Measurements from ENCODE around the gene IFTAP. TPM values are rescaled to one million over a fixed set of nuclear protein-coding genes. Genes with fewer than 3 reads are reported as not detected.

The IFTAP gene
- polyA plus RNA-seq, 4 donors, result 15.7 to 23.2 (median 19.6) TPM

DNA sequence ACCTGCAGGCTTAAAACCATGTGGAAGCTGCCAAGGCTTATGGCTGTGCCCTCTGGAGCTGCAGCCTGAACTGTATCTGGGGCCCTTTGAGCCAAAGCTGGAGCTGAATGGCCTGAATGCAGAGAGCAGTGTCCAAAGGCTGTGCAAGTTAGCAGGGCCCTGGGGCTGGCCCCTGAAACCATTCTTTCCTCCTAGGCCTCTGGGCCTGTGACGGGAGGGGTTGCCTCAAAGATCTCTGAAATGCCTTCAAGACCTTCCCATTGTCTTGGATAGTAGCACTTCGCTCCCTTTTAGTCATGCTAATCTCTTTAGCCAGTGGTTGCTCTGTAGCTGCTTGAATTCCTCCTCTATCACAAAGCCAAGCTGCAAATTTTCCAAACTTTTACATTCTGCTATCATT, 12.8 kb upstream of the IFTAP start:
- H3K36me3 ChIP-seq (ENCODE audit: control insufficient read depth in 3 of 3, insufficient read depth in 2 of 3, low read depth in 1 of 3, low read length in 3 of 3), result no peaks in the 10 kb centered on the region
- peaks cover 0 to 2% (median 0%) of the 10 kb centered on the region in 3 donors for H3K27me3 ChIP-seq (ENCODE audit: control insufficient read depth in 3 of 3, insufficient read depth in 3 of 3, low read length in 3 of 3)
- no peak for DNase-seq
- 87 to 89% (median 89%) methylated on average over 2 of the region's 2 CpGs for WGBS, 3 donors
- no peaks in the 10 kb centered on the region for H3K4me1 ChIP-seq (ENCODE audit: control insufficient read depth in 3 of 3, insufficient read depth in 2 of 3, low read depth in 1 of 3, low read length in 2 of 3)
- FAIRE-seq, result no peak
- H3K4me3 ChIP-seq (ENCODE audit: low read depth in 1 of 3, low read length in 3 of 3), result no peak overlapping the region
- peaks cover 0 to 9% of the 10 kb centered on the region in 2 donors for H3K9me3 ChIP-seq (ENCODE audit: control insufficient read depth in 2 of 2, insufficient read depth in 1 of 2, low read depth in 1 of 2, low read length in 1 of 2)
- H3K27ac ChIP-seq (ENCODE audit: low read depth in 1 of 3, low read length in 2 of 3), result no peak overlapping the region

DNA sequence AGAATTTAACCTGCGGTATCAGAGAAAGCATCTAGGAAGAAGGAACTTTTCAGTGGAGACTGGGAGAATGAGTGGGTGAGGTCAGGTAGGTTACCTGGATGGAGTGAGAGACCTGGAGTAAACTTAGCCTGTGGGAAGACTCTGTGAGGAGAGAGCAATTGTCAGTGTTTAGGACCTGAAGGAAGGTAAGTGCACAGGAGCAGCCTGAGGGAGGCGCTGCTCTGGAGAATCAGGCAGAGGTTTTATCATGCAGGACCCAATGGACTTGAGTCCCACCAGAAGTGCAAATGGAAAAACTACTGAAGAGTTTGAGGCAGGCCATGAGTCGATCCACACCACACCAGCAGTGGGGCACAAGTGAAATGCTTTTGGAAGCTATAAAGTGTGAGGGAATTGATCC, 10.6 kb upstream of the IFTAP start:
- FAIRE-seq, result no peak
- DNase-seq, result no peak
- Histone ChIP-seq H3K27ac (ENCODE audit: low read depth in 1 of 3, low read length in 2 of 3) (no peak overlapping the region), H3K9me3 (ENCODE audit: control insufficient read depth in 2 of 2, insufficient read depth in 1 of 2, low read depth in 1 of 2, low read length in 1 of 2) (peaks cover 0 to 9% of the 10 kb centered on the region in 2 donors), H3K36me3 (ENCODE audit: control insufficient read depth in 3 of 3, insufficient read depth in 2 of 3, low read depth in 1 of 3, low read length in 3 of 3) (no peaks in the 10 kb centered on the region), H3K27me3 (ENCODE audit: control insufficient read depth in 3 of 3, insufficient read depth in 3 of 3, low read length in 3 of 3) (peaks cover 0 to 9% (median 2%) of the 10 kb centered on the region in 3 donors), H3K4me1 (ENCODE audit: control insufficient read depth in 3 of 3, insufficient read depth in 2 of 3, low read depth in 1 of 3, low read length in 2 of 3) (no peaks in the 10 kb centered on the region), H3K4me3 (ENCODE audit: low read depth in 1 of 3, low read length in 3 of 3) (no peak overlapping the region)
- WGBS, 3 donors, result 62 to 68% (median 68%) methylated on average over 3 of the region's 3 CpGs

DNA sequence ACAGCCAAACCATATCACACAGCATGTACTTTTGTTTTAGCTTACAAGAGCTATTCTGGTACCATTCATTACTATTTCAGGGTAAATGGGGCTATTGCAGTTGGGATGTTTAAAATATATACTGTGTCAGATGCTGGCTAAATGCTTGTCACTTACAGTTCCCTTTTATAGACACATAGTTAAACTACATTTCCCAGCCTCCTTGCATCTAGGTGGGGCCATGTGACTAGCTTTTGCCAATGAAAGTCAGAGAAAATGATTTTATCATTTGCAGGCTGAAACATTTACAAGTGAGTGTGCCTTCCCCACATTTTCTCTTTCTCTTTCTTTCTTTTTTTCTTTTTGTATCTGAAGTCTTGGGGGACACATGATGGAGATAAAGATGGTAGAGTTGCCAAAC, 7.8 kb upstream of the IFTAP start:
- Histone ChIP-seq H3K4me1 (ENCODE audit: control insufficient read depth in 3 of 3, insufficient read depth in 2 of 3, low read depth in 1 of 3, low read length in 2 of 3) (no peaks in the 10 kb centered on the region), H3K27ac (ENCODE audit: low read depth in 1 of 3, low read length in 2 of 3) (no peak overlapping the region), H3K4me3 (ENCODE audit: low read depth in 1 of 3, low read length in 3 of 3) (no peak overlapping the region), H3K9me3 (ENCODE audit: control insufficient read depth in 2 of 2, insufficient read depth in 1 of 2, low read depth in 1 of 2, low read length in 1 of 2) (peaks cover 0 to 2% of the 10 kb centered on the region in 2 donors), H3K36me3 (ENCODE audit: control insufficient read depth in 3 of 3, insufficient read depth in 2 of 3, low read depth in 1 of 3, low read length in 3 of 3) (no peaks in the 10 kb centered on the region), H3K27me3 (ENCODE audit: control insufficient read depth in 3 of 3, insufficient read depth in 3 of 3, low read length in 3 of 3) (peaks cover 0 to 9% (median 4%) of the 10 kb centered on the region in 3 donors)
- FAIRE-seq (no peak), DNase-seq (no peak)

DNA sequence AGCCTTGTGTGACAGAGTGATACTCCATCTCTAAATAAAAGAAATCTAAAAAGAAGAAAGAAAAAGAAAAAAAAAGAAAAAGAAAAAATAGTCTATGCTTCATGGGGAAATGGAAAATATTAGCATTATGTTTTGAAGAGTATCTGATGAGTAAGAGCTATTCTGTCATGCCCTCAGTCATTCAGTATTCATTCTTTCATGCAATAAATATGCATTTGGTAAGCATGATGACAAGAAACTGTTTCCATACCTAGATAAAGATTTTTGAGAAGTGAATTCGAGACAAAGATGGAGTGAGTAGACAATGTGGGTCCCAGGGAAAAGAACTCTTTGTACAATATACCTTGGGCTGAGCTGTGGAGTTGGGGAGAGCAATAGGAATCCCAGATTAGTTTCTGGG, 6.2 kb upstream of the IFTAP start:
- no peak for DNase-seq
- no peaks in the 10 kb centered on the region for H3K4me1 ChIP-seq (ENCODE audit: control insufficient read depth in 3 of 3, insufficient read depth in 2 of 3, low read depth in 1 of 3, low read length in 2 of 3)
- H3K36me3 ChIP-seq (ENCODE audit: control insufficient read depth in 3 of 3, insufficient read depth in 2 of 3, low read depth in 1 of 3, low read length in 3 of 3), result no peaks in the 10 kb centered on the region
- H3K27me3 ChIP-seq (ENCODE audit: control insufficient read depth in 3 of 3, insufficient read depth in 3 of 3, low read length in 3 of 3), result peaks cover 0 to 9% (median 4%) of the 10 kb centered on the region in 3 donors
- H3K4me3 ChIP-seq (ENCODE audit: low read depth in 1 of 3, low read length in 3 of 3), result no peak overlapping the region
- no peaks in the 10 kb centered on the region for H3K9me3 ChIP-seq (ENCODE audit: control insufficient read depth in 2 of 2, insufficient read depth in 1 of 2, low read depth in 1 of 2, low read length in 1 of 2)
- FAIRE-seq, result no peak
- WGBS, 3 donors, result 28 to 55% (median 46%) methylated on average over 1 of the region's 1 CpG
- no peak overlapping the region for H3K27ac ChIP-seq (ENCODE audit: low read depth in 1 of 3, low read length in 2 of 3)

DNA sequence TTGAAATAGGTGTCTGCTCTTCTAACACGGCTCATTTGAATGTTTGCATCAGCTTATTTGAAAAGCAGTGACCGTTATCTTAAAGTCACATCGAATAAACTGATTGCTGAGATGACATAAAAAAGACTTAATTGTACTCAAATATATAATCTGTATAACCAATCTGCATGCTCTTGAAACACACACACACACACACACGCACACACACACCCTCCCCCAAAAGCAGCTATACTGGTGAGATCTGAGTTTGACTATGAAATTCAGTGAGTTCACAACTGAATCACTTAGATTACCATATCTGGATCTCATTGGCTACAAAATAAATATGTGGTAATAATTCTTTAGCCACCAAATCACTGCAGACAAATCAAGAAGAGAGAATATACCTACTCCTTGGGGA, 3.8 kb upstream of the IFTAP start:
- no peaks in the 10 kb centered on the region for H3K9me3 ChIP-seq (ENCODE audit: control insufficient read depth in 2 of 2, insufficient read depth in 1 of 2, low read depth in 1 of 2, low read length in 1 of 2)
- FAIRE-seq (no peak), DNase-seq (no peak)
- WGBS, 3 donors, result 52 to 56% (median 54%) methylated on average over 4 of the region's 4 CpGs
- no peak overlapping the region for H3K27ac ChIP-seq (ENCODE audit: low read depth in 1 of 3, low read length in 2 of 3)
- no peaks in the 10 kb centered on the region for H3K36me3 ChIP-seq (ENCODE audit: control insufficient read depth in 3 of 3, insufficient read depth in 2 of 3, low read depth in 1 of 3, low read length in 3 of 3)
- no peak overlapping the region for H3K4me3 ChIP-seq (ENCODE audit: low read depth in 1 of 3, low read length in 3 of 3)
- H3K4me1 ChIP-seq (ENCODE audit: control insufficient read depth in 3 of 3, insufficient read depth in 2 of 3, low read depth in 1 of 3, low read length in 2 of 3), result peaks cover 0 to 4% (median 0%) of the 10 kb centered on the region in 3 donors
- H3K27me3 ChIP-seq (ENCODE audit: control insufficient read depth in 3 of 3, insufficient read depth in 3 of 3, low read length in 3 of 3), result peaks cover 0 to 9% (median 6%) of the 10 kb centered on the region in 3 donors

DNA sequence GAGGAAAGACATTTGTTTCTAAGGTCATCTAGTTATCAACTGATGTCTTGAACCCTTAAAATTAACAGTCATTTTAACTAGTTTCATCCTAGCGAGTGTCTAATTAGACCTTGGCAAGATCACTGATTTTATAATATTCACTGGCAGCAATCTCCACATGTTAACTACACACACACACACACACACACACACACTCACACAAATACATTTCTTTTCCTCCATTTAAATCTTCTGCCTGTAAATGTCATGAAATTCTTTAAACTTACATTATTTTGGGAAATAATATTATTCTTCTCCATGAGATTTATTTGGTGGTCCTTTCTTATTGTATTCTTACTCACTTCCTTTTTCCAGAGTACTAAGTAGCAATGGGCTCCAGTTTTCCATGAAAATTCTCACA, 2.9 kb upstream of the IFTAP start:
- DNase-seq (no peak), FAIRE-seq (no peak)

DNA sequence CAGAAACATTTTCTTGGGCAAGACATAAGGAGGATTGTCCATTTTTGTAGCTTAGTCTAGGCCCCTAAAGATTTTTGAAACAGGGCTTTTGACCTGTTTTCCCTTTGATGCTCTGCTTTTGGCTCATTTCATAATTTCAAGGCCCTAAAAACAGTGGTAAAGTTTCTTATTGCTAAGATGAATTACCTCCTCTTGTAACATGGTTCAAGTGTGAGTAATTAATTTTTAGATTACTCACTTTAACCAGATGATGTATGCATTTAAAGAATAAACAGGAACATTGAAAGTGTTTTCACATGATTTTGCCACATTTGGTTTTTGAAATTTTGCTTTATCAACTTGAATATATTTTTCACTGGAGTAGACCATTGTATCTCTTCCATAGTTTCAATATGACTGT, 2.6 kb downstream of the IFTAP start:
- H3K9me3 ChIP-seq (ENCODE audit: control insufficient read depth in 2 of 2, insufficient read depth in 1 of 2, low read depth in 1 of 2, low read length in 1 of 2), result no peaks in the 10 kb centered on the region
- peaks cover 0 to 5% (median 0%) of the 10 kb centered on the region in 3 donors for H3K4me1 ChIP-seq (ENCODE audit: control insufficient read depth in 3 of 3, insufficient read depth in 2 of 3, low read depth in 1 of 3, low read length in 2 of 3)
- no peaks in the 10 kb centered on the region for H3K36me3 ChIP-seq (ENCODE audit: control insufficient read depth in 3 of 3, insufficient read depth in 2 of 3, low read depth in 1 of 3, low read length in 3 of 3)
- H3K27ac ChIP-seq (ENCODE audit: low read depth in 1 of 3, low read length in 2 of 3), result no peak overlapping the region
- DNase-seq (no peak), FAIRE-seq (no peak)
- peaks cover 0 to 2% (median 0%) of the 10 kb centered on the region in 3 donors for H3K27me3 ChIP-seq (ENCODE audit: control insufficient read depth in 3 of 3, insufficient read depth in 3 of 3, low read length in 3 of 3)
- no peak overlapping the region for H3K4me3 ChIP-seq (ENCODE audit: low read depth in 1 of 3, low read length in 3 of 3)

More for the DNA sequence above, 2.9 kb upstream of the IFTAP start:
- no peaks in the 10 kb centered on the region for H3K9me3 ChIP-seq (ENCODE audit: control insufficient read depth in 2 of 2, insufficient read depth in 1 of 2, low read depth in 1 of 2, low read length in 1 of 2)
- WGBS, 3 donors, result 42 to 48% (median 45%) methylated on average over 1 of the region's 1 CpG
- H3K4me3 ChIP-seq (ENCODE audit: low read depth in 1 of 3, low read length in 3 of 3), result no peak overlapping the region
- H3K27me3 ChIP-seq (ENCODE audit: control insufficient read depth in 3 of 3, insufficient read depth in 3 of 3, low read length in 3 of 3), result peaks cover 0 to 9% (median 6%) of the 10 kb centered on the region in 3 donors
- H3K27ac ChIP-seq (ENCODE audit: low read depth in 1 of 3, low read length in 2 of 3), result no peak overlapping the region
- H3K36me3 ChIP-seq (ENCODE audit: control insufficient read depth in 3 of 3, insufficient read depth in 2 of 3, low read depth in 1 of 3, low read length in 3 of 3), result no peaks in the 10 kb centered on the region
- peaks cover 0 to 5% (median 0%) of the 10 kb centered on the region in 3 donors for H3K4me1 ChIP-seq (ENCODE audit: control insufficient read depth in 3 of 3, insufficient read depth in 2 of 3, low read depth in 1 of 3, low read length in 2 of 3)

DNA sequence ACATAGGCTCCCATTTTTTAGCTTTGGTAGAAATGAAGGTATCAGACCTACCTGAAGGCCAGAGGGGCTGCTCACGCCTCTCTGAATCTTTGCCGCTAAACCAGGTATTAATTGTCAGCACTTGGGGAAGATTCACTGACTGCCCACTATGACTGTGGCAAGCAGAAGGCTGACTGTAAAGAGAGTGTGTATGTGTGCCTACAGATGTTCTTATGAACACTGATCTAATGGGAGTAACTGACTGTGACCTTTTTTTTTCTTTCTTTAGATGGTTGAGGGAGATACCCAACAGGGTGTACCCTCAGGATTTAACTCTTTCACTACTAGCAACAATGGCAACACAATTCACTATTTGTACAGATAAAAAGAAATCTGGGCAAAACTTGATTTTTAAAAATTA, 3.7 kb downstream of the IFTAP start, which contains the start of gene RAG2:
Gene RAG2, minus strand, starts transcription at position 186 of the 400 bp plus-strand sequence. CDS start 4,068 bp downstream, outside the sequence.
- WGBS, 3 donors, result 86 to 96% (median 94%) methylated on average over 2 of the region's 2 CpGs

DNA sequence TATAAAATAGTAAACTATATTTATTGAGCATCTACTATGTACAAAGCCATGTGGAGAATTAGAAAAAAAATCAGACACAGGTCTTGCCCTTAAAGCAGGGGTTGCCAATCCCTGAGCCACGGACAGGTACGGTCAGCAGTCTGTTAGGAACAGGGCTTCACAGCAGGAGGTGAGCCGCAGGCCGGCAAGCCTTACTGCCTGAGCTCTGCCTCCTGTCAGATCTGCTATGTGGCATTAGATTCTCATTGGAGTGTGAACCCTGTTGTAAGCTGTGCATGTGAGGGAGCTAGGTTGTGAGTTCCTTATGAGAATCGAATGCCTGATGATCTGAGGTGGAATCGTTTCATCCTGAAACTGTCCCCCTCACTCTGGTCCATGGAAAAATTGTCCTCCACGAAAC, 5.9 kb downstream of the IFTAP start:
- Histone ChIP-seq H3K27me3 (ENCODE audit: control insufficient read depth in 3 of 3, insufficient read depth in 3 of 3, low read length in 3 of 3) (no peaks in the 10 kb centered on the region), H3K27ac (ENCODE audit: low read depth in 1 of 3, low read length in 2 of 3) (no peak overlapping the region), H3K36me3 (ENCODE audit: control insufficient read depth in 3 of 3, insufficient read depth in 2 of 3, low read depth in 1 of 3, low read length in 3 of 3) (no peaks in the 10 kb centered on the region), H3K4me1 (ENCODE audit: control insufficient read depth in 3 of 3, insufficient read depth in 2 of 3, low read depth in 1 of 3, low read length in 2 of 3) (peaks cover 0 to 4% (median 0%) of the 10 kb centered on the region in 3 donors), H3K4me3 (ENCODE audit: low read depth in 1 of 3, low read length in 3 of 3) (no peak overlapping the region), H3K9me3 (ENCODE audit: control insufficient read depth in 2 of 2, insufficient read depth in 1 of 2, low read depth in 1 of 2, low read length in 1 of 2) (no peaks in the 10 kb centered on the region)
- 86 to 95% (median 90%) methylated on average over 7 of the region's 7 CpGs for WGBS, 3 donors
- FAIRE-seq, result no peak
- no peak for DNase-seq

More for the DNA sequence above, 3.7 kb downstream of the IFTAP start, which contains the start of gene RAG2:
- Histone ChIP-seq H3K27me3 (ENCODE audit: control insufficient read depth in 3 of 3, insufficient read depth in 3 of 3, low read length in 3 of 3) (peaks cover 0 to 2% (median 0%) of the 10 kb centered on the region in 3 donors), H3K9me3 (ENCODE audit: control insufficient read depth in 2 of 2, insufficient read depth in 1 of 2, low read depth in 1 of 2, low read length in 1 of 2) (no peaks in the 10 kb centered on the region), H3K36me3 (ENCODE audit: control insufficient read depth in 3 of 3, insufficient read depth in 2 of 3, low read depth in 1 of 3, low read length in 3 of 3) (no peaks in the 10 kb centered on the region), H3K4me1 (ENCODE audit: control insufficient read depth in 3 of 3, insufficient read depth in 2 of 3, low read depth in 1 of 3, low read length in 2 of 3) (peaks cover 0 to 5% (median 0%) of the 10 kb centered on the region in 3 donors), H3K4me3 (ENCODE audit: low read depth in 1 of 3, low read length in 3 of 3) (no peak within 1 kb of the TSS), H3K27ac (ENCODE audit: low read depth in 1 of 3, low read length in 2 of 3) (no peak within 1 kb of the TSS)
- no peak for FAIRE-seq
- DNase-seq, result no peak

Measured in small intestine (tissue), 7 donors.